K562 (cell line): ENCODE data around the gene ABCC6. TPM values are rescaled to one million over a fixed set of nuclear protein-coding genes. Genes with fewer than 3 reads are reported as not detected.

Experiments used
- BHLHE40 ChIP-seq: IDR thresholded peaks from 2 replicates; pipeline ENCODE4 v1.6.1; 2011; ENCODE audit warnings: low read length, improper control_type of control experiment
- BRD9 ChIP-seq: fragments of 450-650 bp; IDR thresholded peaks from 2 replicates; pipeline ENCODE4 v1.6.1; 2018; ENCODE audit warnings: low read depth; ENCODE audit not compliant: partially characterized antibody
- CC2D1A ChIP-seq: fragments of 450-650 bp; IDR thresholded peaks from 2 replicates; pipeline ENCODE4 v1.6.1; 2017; ENCODE audit warnings: mild to moderate bottlenecking
- CCAR2 ChIP-seq: fragments of 200-400 bp; formaldehyde crosslinking; IDR thresholded peaks from 2 replicates; pipeline ENCODE4 v1.6.1; 2017; ENCODE audit warnings: mild to moderate bottlenecking, low read depth, low read length
- ESRRA ChIP-seq: fragments of 450-650 bp; IDR thresholded peaks from 2 replicates; pipeline ENCODE4 v1.6.1; 2014; ENCODE audit warnings: low read depth, mild to moderate bottlenecking, moderate library complexity, borderline replicate concordance
- HMBOX1 ChIP-seq: sonication (generic); IDR thresholded peaks from 2 replicates; pipeline ENCODE4 v1.6.1; 2016
- HOXB6 ChIP-seq: fragments of 250-450 bp; sonication (Bioruptor Pico); IDR thresholded peaks from 2 replicates; pipeline ENCODE4 v1.5.1; 2022; ENCODE audit warnings: mild to moderate bottlenecking, borderline replicate concordance
- MAX ChIP-seq: sonication (generic); formaldehyde crosslinking; IDR thresholded peaks from 2 replicates; pipeline ENCODE4 v1.9.0; 2022; ENCODE audit warnings: mild to moderate bottlenecking, missing genetic modification reagents
- MNT ChIP-seq, 2 experiments: fragments of 450-650 bp; conservative IDR thresholded peaks; 2 replicates each; pipeline ENCODE4 v1.6.1; 2017; ENCODE audit warnings: mild to moderate bottlenecking in 2 of 2, moderate library complexity in 2 of 2
- MYBL2 ChIP-seq, 2 experiments: fragments of 450-650 bp in 1 of 2; sonication (generic) in 1 of 2; formaldehyde crosslinking in 1 of 2; IDR thresholded peaks; 2 replicates each; pipeline versions ENCODE4 v1.6.1 to v1.8.1; 2017 to 2022; ENCODE audit warnings: borderline replicate concordance in 1 of 2, inconsistent platforms in 1 of 2, low read depth in 1 of 2, mild to moderate bottlenecking in 1 of 2, missing genetic modification reagents in 1 of 2, moderate library complexity in 1 of 2
- NFIC ChIP-seq: fragments of 450-650 bp; IDR thresholded peaks from 2 replicates; pipeline ENCODE4 v1.6.1; 2017; ENCODE audit warnings: mild to moderate bottlenecking, inconsistent platforms
- NR2C1 ChIP-seq, 2 experiments: fragments of 450-650 bp; IDR thresholded peaks; 2 replicates each; pipeline ENCODE4 v1.6.1; 2017; ENCODE audit warnings: mild to moderate bottlenecking in 2 of 2, antibody characterized with exemption in 1 of 2, inconsistent platforms in 1 of 2, missing compliant biosample characterization in 1 of 2, missing genetic modification characterization in 1 of 2
- NR2C2 ChIP-seq, 2 experiments: fragments of 200-800 bp in 1 of 2; sonication (Bioruptor generic) in 1 of 2; sonication (generic) in 1 of 2; formaldehyde crosslinking in 1 of 2; IDR thresholded peaks; 2 replicates each; pipeline versions ENCODE4 v1.6.1 to v1.8.0; 2016 to 2022; ENCODE audit warnings: mild to moderate bottlenecking in 1 of 2, missing compliant biosample characterization in 1 of 2, missing genetic modification characterization in 1 of 2, missing genetic modification reagents in 1 of 2
- PATZ1 ChIP-seq: fragments of 250-450 bp; sonication (Bioruptor Pico); IDR thresholded peaks from 2 replicates; pipeline ENCODE4 v1.5.0; 2020; ENCODE audit warnings: mild to moderate bottlenecking, borderline replicate concordance
- RBM25 ChIP-seq: fragments of 200-400 bp; formaldehyde crosslinking; IDR thresholded peaks from 2 replicates; pipeline ENCODE4 v1.6.1; 2018; ENCODE audit warnings: low read length, low read depth, moderate library complexity; ENCODE audit not compliant: severe bottlenecking
- TCF3 ChIP-seq: sonication (generic); formaldehyde crosslinking; IDR thresholded peaks from 2 replicates; pipeline ENCODE4 v1.4.0; 2020; ENCODE audit warnings: mild to moderate bottlenecking, missing genetic modification reagents
- USF1 ChIP-seq: sonication (generic); formaldehyde crosslinking; IDR thresholded peaks from 2 replicates; pipeline ENCODE4 v1.9.0; 2022; ENCODE audit warnings: mild to moderate bottlenecking, missing genetic modification reagents
- ZNF449 ChIP-seq: fragments of 250-450 bp; sonication (Bioruptor Pico); IDR thresholded peaks from 2 replicates; pipeline ENCODE4 v1.8.0; 2022; ENCODE audit warnings: moderate library complexity, mild to moderate bottlenecking, inconsistent platforms
- ZNF830 ChIP-seq: fragments of 250-450 bp; sonication (Bioruptor Pico); IDR thresholded peaks from 2 replicates; pipeline ENCODE4 v1.5.0; 2021; ENCODE audit warnings: mild to moderate bottlenecking
- polyA plus RNA-seq, 8 experiments: library from polyadenylated mRNA; depleted of rRNA in 4 of 8; stranded (reverse) in 5 of 8; unstranded in 3 of 8; fragments of >200 nt; fragmentation: Nextera tagmentation in 2 of 8; fragmentation: Illumina TruSeq in 1 of 8; extraction: Ambion mirVana in 2 of 8; extraction: Trizol in 1 of 8; gene quantifications; 2 replicates each; pipeline versions ENCODE4 v1.2.1 to v1.2.3, GENCODE V29; 2011 to 2014; ENCODE audit warnings: inconsistent platforms in 1 of 8, missing spikeins in 1 of 8
- total RNA-seq, 7 experiments: library from RNA; depleted of rRNA in 6 of 7; stranded (reverse); fragments of >200 nt in 6 of 7; fragmentation: Illumina TruSeq in 2 of 7; extraction: Trizol in 2 of 7; gene quantifications; 2 replicates each; pipeline versions ENCODE4 v1.2.1 to v1.2.3, GENCODE V29; 2011 to 2021; ENCODE audit warnings: low replicate concordance in 1 of 7

ABCC6 gene
- total and polyA plus RNA-seq, 9 of the 15 experiments (the other 6 are each of a cell fraction or from before 2014, with no cell fraction given) = 0.03 to 0.46 (median 0.07) TPM; not detected in 4

GRCh38 chr16:16127469-16128116 lies 95.7 kb downstream of the ABCC6 start (continued):
- TF ChIP-seq MYBL2 (IDR thresholded peaks at IDR 0.05; ENCODE audit: low read depth) = no peak
- no peak for TF ChIP-seq MYBL2 (CRISPR knock-in tag; IDR thresholded peaks at IDR 0.05; ENCODE audit: borderline replicate concordance)
- TF ChIP-seq MAX (CRISPR knock-in tag) = no peak
- TF ChIP-seq HOXB6 (CRISPR knock-in tag) = no peak
- TF ChIP-seq NR2C1 (IDR thresholded peaks at IDR 0.05) = no peak
- TF ChIP-seq NR2C1 (tag; IDR thresholded peaks at IDR 0.05) = no peak
- no peak for TF ChIP-seq MNT (conservative IDR thresholded peaks at IDR 0.05)
- TF ChIP-seq BHLHE40 = peak; percentile 53; the same call in 1 of the 2 replicates
- no peak for TF ChIP-seq NFIC
- peak; percentile 94 for TF ChIP-seq ESRRA
- TF ChIP-seq NR2C2 (CRISPR knock-in tag; IDR thresholded peaks at IDR 0.05) = no peak
- no peak for TF ChIP-seq NR2C2 (tag; IDR thresholded peaks at IDR 0.05)
- 0 out of 2 replicates have a peak, but pooled peaks have one; percentile 66 for TF ChIP-seq CC2D1A
- no peak for TF ChIP-seq BRD9
- peak; percentile 81 for TF ChIP-seq RBM25
- TF ChIP-seq ZNF830 = no peak
- TF ChIP-seq PATZ1 (CRISPR knock-in tag) = no peak
- 0 out of 2 replicates have a peak, but pooled peaks have one; percentile 13 for TF ChIP-seq USF1
- no peak for TF ChIP-seq CCAR2
- no peak for TF ChIP-seq ZNF449 (CRISPR knock-in tag)
- TF ChIP-seq HMBOX1 = peak; percentile 40; the same call in 1 of the 2 replicates
- 0 out of 2 replicates have a peak, but pooled peaks have one; percentile 10 for TF ChIP-seq TCF3 (CRISPR knock-in tag)
